CD4-positive, alpha-beta T cell (primary cell): ENCODE measurements around the gene DUSP11. TPM values are rescaled to one million over a fixed set of nuclear protein-coding genes. Genes with fewer than 3 reads are reported as not detected.
"Not testable (repeated sequence)": the region's sequence is repeated elsewhere in the genome, so short reads cannot be mapped to it uniquely, and the experiment has no call there.

Source experiments
- ATAC-seq: fragments of 200-7000 bp; cut with Tn5 transposase; one replicate; pipeline ENCODE4 v1.10.0; 2022; ENCODE audit warnings: mild to moderate bottlenecking; ENCODE audit not compliant: poor library complexity
- CTCF ChIA-PET: fragments of 350-600 bp; sonication (Branson Sonifier 250); formaldehyde crosslinking; loops from one replicate; lab custom pipeline; 2021; ENCODE audit warnings: antibody characterized with exemption, inconsistent platforms; lab: Charles Lee
- POLR2A ChIA-PET: fragments of 350-600 bp; sonication (Branson Sonifier 250); formaldehyde crosslinking; loops from one replicate; lab custom pipeline; 2021; ENCODE audit warnings: antibody characterized with exemption, inconsistent platforms; lab: Charles Lee
- DNase-seq, 14 experiments: peaks; one replicate each; pipeline ENCODE4 v3.0.0-alpha.2; 2013 to 2020; ENCODE audit warnings: mixed read lengths in 2 of 14
- H3K27ac ChIP-seq, 2 donors: one replicate each; pipeline versions ENCODE4 v1.5.1 to v1.7.0; 2013; ENCODE audit warnings: low read length in 2 of 2, low read depth in 1 of 2, mild to moderate bottlenecking in 1 of 2
- H3K27me3 ChIP-seq, 2 experiments: 1 replicate in 1 of 2; 2 replicates in 1 of 2; pipeline versions ENCODE4 v1.6.1 to v1.7.0; 2013; ENCODE audit warnings: low read length in 2 of 2, control low read depth in 1 of 2, mild to moderate bottlenecking in 1 of 2, moderate library complexity in 1 of 2; ENCODE audit not compliant: insufficient read depth in 2 of 2, control insufficient read depth in 1 of 2
- H3K36me3 ChIP-seq: one replicate; pipeline ENCODE4 v1.6.1; 2013; ENCODE audit warnings: low read length, control low read depth; ENCODE audit not compliant: insufficient read depth
- H3K4me1 ChIP-seq: one replicate; pipeline ENCODE4 v1.6.1; 2013; ENCODE audit warnings: low read length, control low read depth; ENCODE audit not compliant: insufficient read depth
- H3K4me3 ChIP-seq: one replicate; pipeline ENCODE4 v1.5.1; 2013; ENCODE audit warnings: mild to moderate bottlenecking, low read length, moderate library complexity
- H3K9me3 ChIP-seq, 2 experiments: 1 replicate in 1 of 2; 2 replicates in 1 of 2; pipeline versions ENCODE4 v1.6.1 to v1.7.0; 2013; ENCODE audit warnings: low read length in 2 of 2, mild to moderate bottlenecking in 2 of 2, control low read depth in 1 of 2, moderate library complexity in 1 of 2; ENCODE audit not compliant: control insufficient read depth in 1 of 2, insufficient read depth in 1 of 2
- H3K27ac Mint-ChIP-seq: one replicate; pipeline ENCODE4 v1.8.0; 2020; ENCODE audit warnings: mixed read lengths
- H3K27me3 Mint-ChIP-seq: one replicate; pipeline ENCODE4 v1.8.0; 2021; ENCODE audit warnings: mixed read lengths
- H3K36me3 Mint-ChIP-seq: one replicate; pipeline ENCODE4 v1.8.0; 2021; ENCODE audit warnings: low read depth, mixed read lengths
- H3K4me1 Mint-ChIP-seq: one replicate; pipeline ENCODE4 v1.8.0; 2021; ENCODE audit warnings: low read depth, mixed read lengths
- H3K4me3 Mint-ChIP-seq: one replicate; pipeline ENCODE4 v1.8.0; 2020; ENCODE audit warnings: mild to moderate bottlenecking, mixed read lengths
- H3K9me3 Mint-ChIP-seq: one replicate; pipeline ENCODE4 v1.8.0; 2020; ENCODE audit warnings: mixed read lengths
- intact Hi-C, 2 experiments: fragments of 100-400 bp; cut with DNase I in 1 of 2; cut with micrococcal nuclease in 1 of 2; formaldehyde crosslinking; loops; one replicate each; pipeline versions ENCODE4 v1.15.1 to v1.9.0; 2023 to 2025; cut with DNase I, micrococcal nuclease
- total RNA-seq, 174 experiments: library from RNA in 2 of 174; stranded (reverse) in 2 of 174; gene quantifications; one replicate each; pipeline ENCODE4 v1.2.3 and lab custom pipeline; 2021 to 2026
- TF ChIP-seq, protein P1 (sequence below): fragments of 200-600 bp; IDR thresholded peaks from one replicate; pipeline ENCODE4 v1.8.0; 2022; ENCODE audit warnings: antibody characterized with exemption, mild to moderate bottlenecking

Gene DUSP11
- total RNA-seq, 2 experiments from 2014 or later: 57.1 to 61.5 TPM

DNA sequence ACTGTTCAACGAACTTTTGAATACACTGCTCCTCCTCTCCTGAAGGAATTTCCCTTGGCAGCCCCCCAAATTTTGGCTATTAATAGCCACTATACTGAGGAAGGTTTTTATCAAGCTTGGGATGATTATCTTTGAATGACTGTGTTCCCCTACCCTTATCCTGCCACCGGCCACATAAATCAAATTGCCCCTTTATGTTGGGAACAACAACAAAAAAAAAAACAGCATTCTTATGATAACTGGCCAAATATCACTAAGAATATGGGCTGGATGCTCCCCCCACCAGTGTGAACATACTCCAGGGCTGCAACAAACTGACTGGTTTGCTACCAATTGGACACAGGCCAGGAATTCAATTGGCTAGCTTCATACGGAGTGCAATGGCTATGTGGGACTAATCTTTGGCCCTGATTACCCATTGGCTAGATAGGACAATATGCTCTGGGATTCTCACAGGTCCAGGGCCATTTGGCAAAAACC lies 20.6 kb downstream of the DUSP11 start:
- no peaks in the 10 kb centered on the region for H3K27me3 Mint-ChIP-seq
- H3K4me1 Mint-ChIP-seq: no peaks in the 10 kb centered on the region
- no peaks in the 10 kb centered on the region for H3K9me3 Mint-ChIP-seq
- ChIA-PET CTCF (no interaction called here), POLR2A (no interaction called here)
- TF ChIP-seq, protein P1, sequence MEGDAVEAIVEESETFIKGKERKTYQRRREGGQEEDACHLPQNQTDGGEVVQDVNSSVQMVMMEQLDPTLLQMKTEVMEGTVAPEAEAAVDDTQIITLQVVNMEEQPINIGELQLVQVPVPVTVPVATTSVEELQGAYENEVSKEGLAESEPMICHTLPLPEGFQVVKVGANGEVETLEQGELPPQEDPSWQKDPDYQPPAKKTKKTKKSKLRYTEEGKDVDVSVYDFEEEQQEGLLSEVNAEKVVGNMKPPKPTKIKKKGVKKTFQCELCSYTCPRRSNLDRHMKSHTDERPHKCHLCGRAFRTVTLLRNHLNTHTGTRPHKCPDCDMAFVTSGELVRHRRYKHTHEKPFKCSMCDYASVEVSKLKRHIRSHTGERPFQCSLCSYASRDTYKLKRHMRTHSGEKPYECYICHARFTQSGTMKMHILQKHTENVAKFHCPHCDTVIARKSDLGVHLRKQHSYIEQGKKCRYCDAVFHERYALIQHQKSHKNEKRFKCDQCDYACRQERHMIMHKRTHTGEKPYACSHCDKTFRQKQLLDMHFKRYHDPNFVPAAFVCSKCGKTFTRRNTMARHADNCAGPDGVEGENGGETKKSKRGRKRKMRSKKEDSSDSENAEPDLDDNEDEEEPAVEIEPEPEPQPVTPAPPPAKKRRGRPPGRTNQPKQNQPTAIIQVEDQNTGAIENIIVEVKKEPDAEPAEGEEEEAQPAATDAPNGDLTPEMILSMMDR: no peak
- Histone ChIP-seq H3K27ac (no peak overlapping the region), H3K4me1 (no peaks in the 10 kb centered on the region), H3K27me3 (no peaks in the 10 kb centered on the region), H3K9me3 (peaks cover 0 to 2% of the 10 kb centered on the region in 2 experiments), H3K4me3 (no peak overlapping the region), H3K36me3 (peaks cover 74% of the 10 kb centered on the region)
- DNase-seq: no peak
- no peak for ATAC-seq
- no peak overlapping the region for H3K4me3 Mint-ChIP-seq
- peaks cover 89% of the 10 kb centered on the region for H3K36me3 Mint-ChIP-seq
- intact Hi-C loops: no loop called here
- no peak overlapping the region for H3K27ac Mint-ChIP-seq

DNA sequence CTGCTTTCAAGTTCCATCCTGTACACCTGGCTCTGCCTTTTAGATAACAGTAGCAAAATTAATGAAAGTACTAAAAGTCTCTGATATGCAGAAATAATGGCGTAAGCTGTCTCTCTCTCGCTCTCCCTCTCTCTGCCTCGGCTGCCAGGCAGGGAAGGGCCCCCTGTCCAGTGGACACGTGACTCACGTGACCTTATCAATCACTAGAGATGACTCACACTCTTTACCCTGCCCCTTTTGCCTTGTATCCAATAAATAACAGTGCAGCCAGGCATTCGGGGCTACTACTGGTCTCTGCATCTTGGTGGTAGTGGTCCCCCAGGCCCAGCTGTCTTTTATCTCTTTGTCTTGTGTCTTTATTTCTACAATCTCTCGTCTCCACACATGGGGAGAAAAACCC lies 25.6 kb downstream of the DUSP11 start:
- H3K4me3 ChIP-seq, H3K27ac ChIP-seq, H3K27me3 Mint-ChIP-seq, POLR2A ChIA-PET, CTCF ChIA-PET, ATAC-seq, H3K9me3 Mint-ChIP-seq, intact Hi-C loops, H3K4me3 Mint-ChIP-seq, H3K4me1 ChIP-seq, H3K4me1 Mint-ChIP-seq, H3K27ac Mint-ChIP-seq, H3K9me3 ChIP-seq, DNase-seq, H3K27me3 ChIP-seq: not testable (repeated sequence)
- peaks cover 65% of the 10 kb centered on the region for H3K36me3 ChIP-seq
- H3K36me3 Mint-ChIP-seq: peaks cover 87% of the 10 kb centered on the region

DNA sequence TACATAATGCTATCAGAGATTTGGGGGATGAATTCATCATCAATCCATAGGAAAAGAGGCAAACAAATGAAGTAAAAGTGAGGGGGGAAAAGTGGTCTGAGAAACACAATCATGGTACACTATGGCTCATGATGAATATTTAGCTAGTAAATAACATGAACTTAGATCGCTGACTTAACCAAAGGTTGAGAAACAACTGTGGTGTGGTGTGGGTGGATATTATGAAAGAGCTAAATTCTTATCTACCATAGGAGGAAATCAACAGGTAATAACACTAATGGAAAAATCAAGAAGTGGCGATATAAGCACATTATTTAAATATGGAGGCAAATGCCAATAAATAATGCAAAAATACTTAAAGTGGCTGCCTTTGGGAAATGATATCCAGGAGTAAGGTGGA lies 30.6 kb downstream of the DUSP11 start:
- H3K4me3 Mint-ChIP-seq: no peak overlapping the region
- H3K27ac Mint-ChIP-seq: no peak overlapping the region
- H3K36me3 Mint-ChIP-seq: peaks cover 87% of the 10 kb centered on the region
- H3K27me3 Mint-ChIP-seq: no peaks in the 10 kb centered on the region
- H3K4me1 ChIP-seq: no peaks in the 10 kb centered on the region
- POLR2A ChIA-PET: no interaction called here
- no peaks in the 10 kb centered on the region for H3K27me3 ChIP-seq
- CTCF ChIA-PET: no interaction called here
- no peaks in the 10 kb centered on the region for H3K4me1 Mint-ChIP-seq
- TF ChIP-seq, protein P1: no peak
- H3K9me3 Mint-ChIP-seq: no peaks in the 10 kb centered on the region
- no peak overlapping the region for H3K27ac ChIP-seq
- H3K4me3 ChIP-seq: no peak overlapping the region
- DNase-seq: no peak
- peaks cover 0 to 4% of the 10 kb centered on the region in 2 experiments for H3K9me3 ChIP-seq
- ATAC-seq: no peak
- intact Hi-C loops: no loop called here
- peaks cover 54% of the 10 kb centered on the region for H3K36me3 ChIP-seq

DNA sequence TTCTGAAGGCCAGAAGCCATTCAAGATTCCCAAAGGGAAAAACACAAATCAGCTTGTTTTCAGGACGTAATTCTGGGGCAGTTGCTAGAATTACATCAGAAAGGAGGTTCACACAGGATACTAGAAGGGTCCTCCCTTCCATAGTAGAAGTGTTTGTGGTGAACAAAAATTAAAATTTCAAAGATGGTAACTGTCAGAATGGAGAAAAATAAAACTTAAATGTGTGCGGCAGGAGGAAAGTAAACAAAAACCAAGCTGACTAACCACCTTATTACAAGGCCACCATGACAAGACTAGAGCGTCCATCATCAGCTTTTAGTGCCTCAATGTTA lies 33.1 kb downstream of the DUSP11 start:
- no peak overlapping the region for H3K4me3 Mint-ChIP-seq
- TF ChIP-seq, protein P1: no peak
- H3K9me3 ChIP-seq: no peaks in the 10 kb centered on the region
- H3K4me3 ChIP-seq: no peak overlapping the region
- no peaks in the 10 kb centered on the region for H3K4me1 ChIP-seq
- no peaks in the 10 kb centered on the region for H3K9me3 Mint-ChIP-seq
- no peaks in the 10 kb centered on the region for H3K27me3 Mint-ChIP-seq
- peaks cover 75% of the 10 kb centered on the region for H3K36me3 Mint-ChIP-seq
- no peaks in the 10 kb centered on the region for H3K27me3 ChIP-seq
- H3K27ac Mint-ChIP-seq: no peak overlapping the region
- intact Hi-C loops: no loop called here
- ChIA-PET POLR2A (interaction anchor here (1.2 kb wide), 1 partner anchor 10 kb away, joined by 3 read pairs; the partner anchor contains the start of gene TPRKB), CTCF (no interaction called here)
- H3K4me1 Mint-ChIP-seq: no peaks in the 10 kb centered on the region
- peaks cover 48% of the 10 kb centered on the region for H3K36me3 ChIP-seq
- ATAC-seq (no peak), DNase-seq (no peak)
- H3K27ac ChIP-seq: no peak overlapping the region
